H9 (cell line): ENCODE data around the gene PCDHGA12. TPM values are rescaled to one million over a fixed set of nuclear protein-coding genes. Genes with fewer than 3 reads are reported as not detected.

Experiments
- DNase-seq: peaks from one replicate; pipeline ENCODE4 v3.0.0-alpha.2; 2017
- H2AFZ ChIP-seq: one replicate; pipeline ENCODE4 v1.6.1; 2013; ENCODE audit warnings: mild to moderate bottlenecking, low read length, control low read depth, moderate library complexity
- H2AK5ac ChIP-seq: 2 replicates; pipeline ENCODE4 v1.6.1; 2013; ENCODE audit warnings: low read length, control low read depth, mixed read lengths; ENCODE audit not compliant: insufficient read length
- H2BK120ac ChIP-seq: one replicate; pipeline ENCODE4 v1.6.1; 2013; ENCODE audit warnings: low read depth, mild to moderate bottlenecking, low read length, control low read depth, inconsistent platforms; ENCODE audit not compliant: poor library complexity, severe bottlenecking
- H2BK12ac ChIP-seq: 2 replicates; pipeline ENCODE4 v1.6.1; 2013; ENCODE audit warnings: low read length, control low read depth, mixed read lengths, low read depth; ENCODE audit not compliant: insufficient read length
- H2BK15ac ChIP-seq: 2 replicates; pipeline ENCODE4 v1.6.1; 2013; ENCODE audit warnings: low read depth, low read length, control low read depth
- H2BK20ac ChIP-seq: one replicate; pipeline ENCODE4 v1.6.1; 2013; ENCODE audit warnings: low read depth, mild to moderate bottlenecking, low read length, control low read depth, inconsistent platforms; ENCODE audit not compliant: poor library complexity, severe bottlenecking
- H2BK5ac ChIP-seq: 2 replicates; pipeline ENCODE4 v1.6.1; 2013; ENCODE audit warnings: low read length, control low read depth, mixed read lengths; ENCODE audit not compliant: insufficient read length
- H3K14ac ChIP-seq: 2 replicates; pipeline ENCODE4 v1.6.1; 2013; ENCODE audit warnings: low read length, control low read depth; ENCODE audit not compliant: insufficient read depth
- H3K18ac ChIP-seq: 2 replicates; pipeline ENCODE4 v1.6.1; 2013; ENCODE audit warnings: low read depth, mild to moderate bottlenecking, mixed read lengths, low read length, control low read depth; ENCODE audit not compliant: insufficient read length
- H3K23ac ChIP-seq: 2 replicates; pipeline ENCODE4 v1.6.1; 2013; ENCODE audit warnings: low read length, control low read depth, mixed read lengths, low read depth; ENCODE audit not compliant: insufficient read length
- H3K23me2 ChIP-seq: 2 replicates; pipeline ENCODE4 v1.6.1; 2013; ENCODE audit warnings: low read depth, mild to moderate bottlenecking, mixed read lengths, low read length, control low read depth; ENCODE audit not compliant: insufficient read length, poor library complexity, severe bottlenecking
- H3K27ac ChIP-seq: 2 replicates; pipeline ENCODE4 v1.5.1; 2013; ENCODE audit warnings: low read length, control low read depth, mixed read lengths, low read depth; ENCODE audit not compliant: insufficient read length
- H3K27me3 ChIP-seq: 2 replicates; pipeline ENCODE4 v1.6.1; 2013; ENCODE audit warnings: low read length, control low read depth, inconsistent platforms; ENCODE audit not compliant: insufficient read depth
- H3K4ac ChIP-seq: 2 replicates; pipeline ENCODE4 v1.6.1; 2013; ENCODE audit warnings: low read depth, mild to moderate bottlenecking, control low read depth, inconsistent platforms, low read length, moderate library complexity
- H3K4me1 ChIP-seq: 2 replicates; pipeline ENCODE4 v1.6.1; 2013; ENCODE audit warnings: low read length, control low read depth, inconsistent platforms; ENCODE audit not compliant: insufficient read depth
- H3K4me2 ChIP-seq: 2 replicates; pipeline ENCODE4 v1.6.1; 2013; ENCODE audit warnings: low read length, control low read depth, mixed read lengths; ENCODE audit not compliant: insufficient read length, insufficient read depth
- H3K56ac ChIP-seq: 2 replicates; pipeline ENCODE4 v1.6.1; 2013; ENCODE audit warnings: low read depth, mild to moderate bottlenecking, mixed read lengths, low read length, control low read depth; ENCODE audit not compliant: insufficient read length
- H3K79me1 ChIP-seq: 2 replicates; pipeline ENCODE4 v1.6.1; 2013; ENCODE audit warnings: low read depth, mild to moderate bottlenecking, moderate library complexity, low read length, control low read depth, inconsistent platforms; ENCODE audit not compliant: insufficient read depth, poor library complexity, severe bottlenecking
- H3K79me2 ChIP-seq: 2 replicates; pipeline ENCODE4 v1.6.1; 2013; ENCODE audit warnings: low read length, control low read depth, inconsistent platforms; ENCODE audit not compliant: insufficient read depth
- H3K9ac ChIP-seq: 2 replicates; pipeline ENCODE4 v1.6.1; 2013; ENCODE audit warnings: low read length, control low read depth, mixed read lengths; ENCODE audit not compliant: insufficient read length; ENCODE audit errors: extremely low read depth
- H3K9me3 ChIP-seq: one replicate; pipeline ENCODE4 v1.6.1; 2013; ENCODE audit warnings: low read depth, low read length, inconsistent platforms; ENCODE audit not compliant: control insufficient read depth
- H3T11ph ChIP-seq: one replicate; pipeline ENCODE4 v1.6.1; 2013; ENCODE audit warnings: mild to moderate bottlenecking, low read length, control low read depth, inconsistent platforms
- H4K20me1 ChIP-seq: one replicate; pipeline ENCODE4 v1.6.1; 2013; ENCODE audit not compliant: control insufficient read depth, insufficient read length, insufficient read depth
- H4K5ac ChIP-seq: 2 replicates; pipeline ENCODE4 v1.6.1; 2013; ENCODE audit warnings: low read depth, mild to moderate bottlenecking, mixed read lengths, low read length, control low read depth; ENCODE audit not compliant: insufficient read length
- H4K8ac ChIP-seq: replicated peaks from 2 replicates; pipeline ENCODE4 v1.6.1; 2013; ENCODE audit warnings: low read length, control low read depth, mixed read lengths, low read depth; ENCODE audit not compliant: insufficient read length
- H4K91ac ChIP-seq: 2 replicates; pipeline ENCODE4 v1.6.1; 2013; ENCODE audit warnings: low read depth, mild to moderate bottlenecking, moderate library complexity, mixed read lengths, low read length, control low read depth; ENCODE audit not compliant: insufficient read length
- H3K27ac Mint-ChIP-seq, 3 experiments: 2 replicates in 2 of 3; 3 replicates in 1 of 3; pipeline ENCODE4 v1.8.0; 2020 to 2021; ENCODE audit warnings: mixed read lengths in 3 of 3, mild to moderate bottlenecking in 1 of 3, moderate library complexity in 1 of 3
- H3K27me3 Mint-ChIP-seq: 2 replicates; pipeline ENCODE4 v1.8.0; 2021; ENCODE audit warnings: low read depth, mild to moderate bottlenecking, moderate library complexity, mixed read lengths
- H3K36me3 Mint-ChIP-seq, 3 experiments: 2 replicates in 2 of 3; 3 replicates in 1 of 3; pipeline ENCODE4 v1.8.0; 2020 to 2021; ENCODE audit warnings: low read depth in 3 of 3, mixed read lengths in 3 of 3; ENCODE audit not compliant: insufficient read depth in 1 of 3
- H3K4me1 Mint-ChIP-seq, 2 experiments: 2 replicates each; pipeline ENCODE4 v1.8.0; 2020; ENCODE audit warnings: mixed read lengths in 2 of 2
- H3K4me3 Mint-ChIP-seq, 2 experiments: 2 replicates in 1 of 2; 3 replicates in 1 of 2; pipeline ENCODE4 v1.8.0; 2020 to 2021; ENCODE audit warnings: mild to moderate bottlenecking in 2 of 2, mixed read lengths in 2 of 2, moderate library complexity in 1 of 2
- H3K9me3 Mint-ChIP-seq, 2 experiments: 2 replicates in 1 of 2; 3 replicates in 1 of 2; pipeline ENCODE4 v1.8.0; 2020; ENCODE audit warnings: mild to moderate bottlenecking in 2 of 2, mixed read lengths in 2 of 2, moderate library complexity in 1 of 2
- WGBS: extraction: QIAGEN DNeasy Blood & Tissue Kit; methylation state at CpG from one replicate; pipeline ENCODE4 v1.1.7; 2013; ENCODE audit warnings: missing lambda C conversion rate, low lambda C conversion rate, mixed read lengths; ENCODE audit not compliant: insufficient read length; ENCODE audit errors: extremely low coverage; 5-methylcytosine and 5-hydroxymethylcytosine counted together
- total RNA-seq: library from RNA; stranded (reverse); gene quantifications from 2 replicates; pipeline ENCODE4 v1.2.1, GENCODE V29; 2021
- TF ChIP-seq, protein P1 (sequence below): fragments of 200-600 bp; sonication (generic); conservative IDR thresholded peaks from 3 replicates; pipeline ENCODE4 v1.8.0; 2021; ENCODE audit warnings: antibody characterized with exemption, mild to moderate bottlenecking

Gene PCDHGA12
- total RNA-seq, 1 experiment from 2014 or later, result 1.3 TPM

DNA sequence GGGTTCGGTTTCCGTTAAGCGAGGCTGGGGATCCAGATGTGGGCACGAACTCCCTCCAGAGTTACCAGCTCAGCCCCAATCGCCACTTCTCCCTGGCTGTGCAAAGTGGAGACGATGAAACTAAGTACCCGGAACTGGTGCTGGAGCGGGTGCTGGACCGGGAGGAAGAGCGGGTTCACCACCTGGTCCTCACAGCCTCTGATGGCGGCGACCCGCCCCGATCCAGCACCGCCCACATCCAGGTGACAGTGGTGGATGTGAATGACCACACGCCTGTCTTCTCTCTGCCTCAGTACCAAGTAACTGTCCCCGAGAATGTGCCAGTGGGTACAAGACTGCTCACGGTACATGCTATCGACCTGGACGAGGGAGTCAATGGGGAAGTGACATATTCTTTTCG lies 47.0 kb upstream of the PCDHGA12 start:
- Histone ChIP-seq H3K79me1 (no peaks in the 10 kb centered on the region), H4K5ac (no peak overlapping the region), H2AK5ac (no peak overlapping the region), H3K4me2 (no peak overlapping the region), H3K27me3 (no peaks in the 10 kb centered on the region), H3K56ac (no peak overlapping the region), H3T11ph (no peak overlapping the region), H3K23ac (no peak overlapping the region), H4K91ac (no peak overlapping the region), H3K4me1 (0 out of 2 replicates have a peak, but pooled peaks cover under 1% of the 10 kb centered on the region), H3K9me3 (peaks cover 25% of the 10 kb centered on the region), H2BK20ac (no peak overlapping the region), H2BK5ac (no peak overlapping the region), H2AFZ (no peak overlapping the region), H4K20me1 (no peaks in the 10 kb centered on the region), H2BK120ac (no peak overlapping the region), H3K9ac (no peak overlapping the region), H3K18ac (no peak overlapping the region), H3K14ac (no peak overlapping the region), H3K79me2 (no peaks in the 10 kb centered on the region), H4K8ac (no peak overlapping the region), H3K4ac (no peak overlapping the region), H3K27ac (no peak overlapping the region), H3K23me2 (no peaks in the 10 kb centered on the region), H2BK15ac (no peak overlapping the region), H2BK12ac (no peak overlapping the region)
- DNase-seq, result no peak
- Mint-ChIP-seq H3K27ac (no peak overlapping the region), H3K36me3 (peaks cover 12 to 38% (median 26%) of the 10 kb centered on the region in 3 experiments; a peak in 6 of 7 replicates), H3K4me3 (no peak overlapping the region), H3K27me3 (peaks cover 7% of the 10 kb centered on the region; the same call in 1 of the 2 replicates), H3K9me3 (peaks cover 66 to 69% of the 10 kb centered on the region in 2 experiments), H3K4me1 (no peaks in the 10 kb centered on the region)
- WGBS, result no CpG with 5 or more reads among the region's 21 CpGs
- TF ChIP-seq, protein P1, sequence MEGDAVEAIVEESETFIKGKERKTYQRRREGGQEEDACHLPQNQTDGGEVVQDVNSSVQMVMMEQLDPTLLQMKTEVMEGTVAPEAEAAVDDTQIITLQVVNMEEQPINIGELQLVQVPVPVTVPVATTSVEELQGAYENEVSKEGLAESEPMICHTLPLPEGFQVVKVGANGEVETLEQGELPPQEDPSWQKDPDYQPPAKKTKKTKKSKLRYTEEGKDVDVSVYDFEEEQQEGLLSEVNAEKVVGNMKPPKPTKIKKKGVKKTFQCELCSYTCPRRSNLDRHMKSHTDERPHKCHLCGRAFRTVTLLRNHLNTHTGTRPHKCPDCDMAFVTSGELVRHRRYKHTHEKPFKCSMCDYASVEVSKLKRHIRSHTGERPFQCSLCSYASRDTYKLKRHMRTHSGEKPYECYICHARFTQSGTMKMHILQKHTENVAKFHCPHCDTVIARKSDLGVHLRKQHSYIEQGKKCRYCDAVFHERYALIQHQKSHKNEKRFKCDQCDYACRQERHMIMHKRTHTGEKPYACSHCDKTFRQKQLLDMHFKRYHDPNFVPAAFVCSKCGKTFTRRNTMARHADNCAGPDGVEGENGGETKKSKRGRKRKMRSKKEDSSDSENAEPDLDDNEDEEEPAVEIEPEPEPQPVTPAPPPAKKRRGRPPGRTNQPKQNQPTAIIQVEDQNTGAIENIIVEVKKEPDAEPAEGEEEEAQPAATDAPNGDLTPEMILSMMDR, result no peak
